Left renal pelvis (tissue), 4 donors: Measurements from ENCODE around the gene UQCC2. TPM values are rescaled to one million over a fixed set of nuclear protein-coding genes. Genes with fewer than 3 reads are reported as not detected.

Experiments
- DNase-seq, 4 donors: peaks; one replicate each; pipeline ENCODE4 v3.0.0-alpha.2; 2013; ENCODE audit warnings: low read depth in 4 of 4, low spot score in 3 of 4
- polyA plus RNA-seq, 4 donors: library from polyadenylated mRNA; unstranded; fragments of 120-200 nt; gene quantifications; one replicate each; pipeline ENCODE4 v1.2.1, GENCODE V29; 2013; ENCODE audit not compliant: insufficient read length in 4 of 4

Gene UQCC2
- polyA plus RNA-seq, 4 donors: 48.3 to 76.5 (median 60.8) TPM

- no peak for DNase-seq
Measured at GRCh38 chr6:33726696-33727095, 15.2 kb upstream of the UQCC2 start.

- no peak for DNase-seq
Measured at GRCh38 chr6:33725891-33726673, 14.6 kb upstream of the UQCC2 start.

- DNase-seq: no peak
Measured at GRCh38 chr6:33725222-33725621, 13.7 kb upstream of the UQCC2 start.

GRCh38 chr6:33724102-33725023, 12.9 kb upstream of the UQCC2 start:
- DNase-seq: no peak

GRCh38 chr6:33723371-33724085, 12.0 kb upstream of the UQCC2 start:
- no peak for DNase-seq

GRCh38 chr6:33722103-33722623, 10.7 kb upstream of the UQCC2 start:
- DNase-seq: no peak

GRCh38 chr6:33721508-33721907, 10.0 kb upstream of the UQCC2 start:
- DNase-seq: no peak

- DNase-seq: no peak
Measured at GRCh38 chr6:33720998-33721397, 9.5 kb upstream of the UQCC2 start.

- no peak for DNase-seq
Measured at GRCh38 chr6:33719326-33719987, 8.0 kb upstream of the UQCC2 start.

GRCh38 chr6:33718713-33719112, 7.2 kb upstream of the UQCC2 start:
- no peak for DNase-seq

- DNase-seq: no peak
Measured at GRCh38 chr6:33717934-33718455, 6.5 kb upstream of the UQCC2 start.

- no peak for DNase-seq
Measured at GRCh38 chr6:33716890-33717632, 5.6 kb upstream of the UQCC2 start.

- DNase-seq: no peak
Measured at GRCh38 chr6:33716379-33716778, 4.9 kb upstream of the UQCC2 start.

- DNase-seq: no peak
Measured at GRCh38 chr6:33714385-33715040, 3.0 kb upstream of the UQCC2 start.

- no peak for DNase-seq
Measured at GRCh38 chr6:33713786-33714185, 2.3 kb upstream of the UQCC2 start.

GRCh38 chr6:33712914-33713313, 1.4 kb upstream of the UQCC2 start:
- DNase-seq: no peak

- no peak for DNase-seq
Measured at GRCh38 chr6:33710296-33711121, 991 bp downstream of the UQCC2 start.
